Hepatocyte (in vitro differentiated cells): ENCODE data around the gene PCBP3. TPM values are rescaled to one million over a fixed set of nuclear protein-coding genes. Genes with fewer than 3 reads are reported as not detected.

Experiments
- DNase-seq: peaks from one replicate; pipeline ENCODE4 v3.0.0-alpha.2; 2016; ENCODE audit warnings: low spot score
- H2AFZ ChIP-seq: fragments of 200-600 bp; sonication (generic); 2 replicates; pipeline ENCODE4 v1.6.0; 2016; ENCODE audit warnings: antibody characterized with exemption, mild to moderate bottlenecking
- H3K27ac ChIP-seq: fragments of 200-600 bp; sonication (generic); 2 replicates; pipeline ENCODE4 v1.5.1; 2016; ENCODE audit warnings: mild to moderate bottlenecking
- H3K27me3 ChIP-seq: fragments of 200-600 bp; sonication (generic); 2 replicates; pipeline ENCODE4 v1.6.1; 2016
- H3K36me3 ChIP-seq: fragments of 200-600 bp; sonication (generic); replicated peaks from 2 replicates; pipeline ENCODE4 v1.5.1; 2016; ENCODE audit warnings: low read depth; ENCODE audit not compliant: insufficient read depth
- H3K4me1 ChIP-seq: fragments of 200-600 bp; sonication (generic); 2 replicates; pipeline ENCODE4 v1.5.1; 2016; ENCODE audit warnings: mild to moderate bottlenecking, moderate library complexity; ENCODE audit not compliant: insufficient read depth
- H3K4me2 ChIP-seq: fragments of 200-600 bp; sonication (generic); 2 replicates; pipeline ENCODE4 v1.6.0; 2016
- H3K4me3 ChIP-seq: fragments of 200-600 bp; sonication (generic); 2 replicates; pipeline ENCODE4 v1.5.1; 2016; ENCODE audit warnings: mild to moderate bottlenecking
- H3K79me2 ChIP-seq: fragments of 200-600 bp; sonication (generic); 2 replicates; pipeline ENCODE4 v1.6.0; 2017; ENCODE audit warnings: mild to moderate bottlenecking
- H3K9me2 ChIP-seq: fragments of 200-600 bp; sonication (generic); replicated peaks from 2 replicates; pipeline ENCODE4 v1.6.0; 2017; ENCODE audit warnings: mild to moderate bottlenecking; ENCODE audit not compliant: insufficient read depth
- H3K9me3 ChIP-seq: fragments of 200-600 bp; sonication (generic); 2 replicates; pipeline ENCODE4 v1.5.1; 2016; ENCODE audit warnings: low read depth, mild to moderate bottlenecking
- H4K20me1 ChIP-seq: fragments of 200-600 bp; sonication (generic); 2 replicates; pipeline ENCODE4 v1.6.0; 2016; ENCODE audit warnings: mild to moderate bottlenecking; ENCODE audit not compliant: insufficient read depth, poor library complexity, severe bottlenecking
- EZH2 ChIP-seq: fragments of 200-600 bp; sonication (generic); IDR thresholded peaks from 2 replicates; pipeline ENCODE4 v1.6.1; 2016; ENCODE audit warnings: antibody characterized with exemption, mild to moderate bottlenecking, borderline replicate concordance
- EZH2phosphoT487 ChIP-seq: fragments of 200-600 bp; sonication (generic); IDR thresholded peaks from one replicate; pipeline ENCODE4 v1.6.1; 2018; ENCODE audit warnings: antibody characterized with exemption, mild to moderate bottlenecking, low read depth, moderate library complexity; ENCODE audit not compliant: unreplicated experiment, severe bottlenecking
- WGBS: methylation state at CpG from one replicate; pipeline ENCODE4 v1.1.6; 2016; ENCODE audit warnings: low lambda C conversion rate; ENCODE audit errors: missing lambda C conversion rate; 5-methylcytosine and 5-hydroxymethylcytosine counted together
- polyA plus RNA-seq: library from polyadenylated mRNA; unstranded; fragments of >200 nt; fragmentation: Nextera tagmentation; extraction: Ambion mirVana; gene quantifications from 2 replicates; pipeline ENCODE4 v1.2.1, GENCODE V29; 2016
- total RNA-seq: library from RNA; depleted of rRNA; stranded (reverse); fragments of >200 nt; gene quantifications from 2 replicates; pipeline ENCODE4 v1.2.3, GENCODE V29; 2014
- TF ChIP-seq, protein P1 (sequence below): fragments of 200-600 bp; sonication (generic); IDR thresholded peaks from 2 replicates; pipeline ENCODE4 v1.5.1; 2016; ENCODE audit warnings: antibody characterized with exemption, mild to moderate bottlenecking; ENCODE audit not compliant: poor library complexity

Gene PCBP3
- total and polyA plus RNA-seq, 2 experiments from 2014 or later: 3.1 to 8.8 TPM

DNA sequence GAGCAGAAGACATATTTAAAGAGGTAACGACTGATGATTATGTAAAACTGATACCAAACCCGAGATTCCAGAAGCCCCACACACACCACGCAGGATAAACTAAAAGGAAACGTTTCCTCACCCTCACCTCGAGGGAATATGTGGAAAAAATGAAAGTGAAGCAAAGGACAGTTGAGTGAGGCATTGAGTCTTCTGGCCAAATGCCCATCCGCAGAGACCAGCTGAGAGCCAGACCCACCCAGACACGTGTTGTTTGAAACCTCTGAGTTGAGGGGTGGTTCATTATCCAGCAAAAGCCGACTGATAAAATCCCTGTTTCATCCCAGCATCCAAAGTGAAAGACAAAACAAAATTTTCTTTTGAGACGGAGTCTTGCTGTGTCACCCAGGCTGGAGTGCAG, 29.6 kb upstream of the PCBP3 start:
- Histone ChIP-seq H2AFZ (no peak overlapping the region), H3K27ac (no peak overlapping the region), H3K79me2 (no peaks in the 10 kb centered on the region), H3K4me3 (no peak overlapping the region), H3K9me3 (no peaks in the 10 kb centered on the region), H3K36me3 (no peaks in the 10 kb centered on the region), H3K4me1 (peaks cover 11% of the 10 kb centered on the region), H3K4me2 (no peak overlapping the region), H3K9me2 (no peaks in the 10 kb centered on the region), H4K20me1 (no peaks in the 10 kb centered on the region), H3K27me3 (peaks cover 5% of the 10 kb centered on the region)
- TF ChIP-seq EZH2phosphoT487 (no peak), EZH2 (no peak)
- TF ChIP-seq, protein P1, sequence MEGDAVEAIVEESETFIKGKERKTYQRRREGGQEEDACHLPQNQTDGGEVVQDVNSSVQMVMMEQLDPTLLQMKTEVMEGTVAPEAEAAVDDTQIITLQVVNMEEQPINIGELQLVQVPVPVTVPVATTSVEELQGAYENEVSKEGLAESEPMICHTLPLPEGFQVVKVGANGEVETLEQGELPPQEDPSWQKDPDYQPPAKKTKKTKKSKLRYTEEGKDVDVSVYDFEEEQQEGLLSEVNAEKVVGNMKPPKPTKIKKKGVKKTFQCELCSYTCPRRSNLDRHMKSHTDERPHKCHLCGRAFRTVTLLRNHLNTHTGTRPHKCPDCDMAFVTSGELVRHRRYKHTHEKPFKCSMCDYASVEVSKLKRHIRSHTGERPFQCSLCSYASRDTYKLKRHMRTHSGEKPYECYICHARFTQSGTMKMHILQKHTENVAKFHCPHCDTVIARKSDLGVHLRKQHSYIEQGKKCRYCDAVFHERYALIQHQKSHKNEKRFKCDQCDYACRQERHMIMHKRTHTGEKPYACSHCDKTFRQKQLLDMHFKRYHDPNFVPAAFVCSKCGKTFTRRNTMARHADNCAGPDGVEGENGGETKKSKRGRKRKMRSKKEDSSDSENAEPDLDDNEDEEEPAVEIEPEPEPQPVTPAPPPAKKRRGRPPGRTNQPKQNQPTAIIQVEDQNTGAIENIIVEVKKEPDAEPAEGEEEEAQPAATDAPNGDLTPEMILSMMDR: no peak
- no peak for DNase-seq
- WGBS: 79% methylated on average over 9 of the region's 9 CpGs

DNA sequence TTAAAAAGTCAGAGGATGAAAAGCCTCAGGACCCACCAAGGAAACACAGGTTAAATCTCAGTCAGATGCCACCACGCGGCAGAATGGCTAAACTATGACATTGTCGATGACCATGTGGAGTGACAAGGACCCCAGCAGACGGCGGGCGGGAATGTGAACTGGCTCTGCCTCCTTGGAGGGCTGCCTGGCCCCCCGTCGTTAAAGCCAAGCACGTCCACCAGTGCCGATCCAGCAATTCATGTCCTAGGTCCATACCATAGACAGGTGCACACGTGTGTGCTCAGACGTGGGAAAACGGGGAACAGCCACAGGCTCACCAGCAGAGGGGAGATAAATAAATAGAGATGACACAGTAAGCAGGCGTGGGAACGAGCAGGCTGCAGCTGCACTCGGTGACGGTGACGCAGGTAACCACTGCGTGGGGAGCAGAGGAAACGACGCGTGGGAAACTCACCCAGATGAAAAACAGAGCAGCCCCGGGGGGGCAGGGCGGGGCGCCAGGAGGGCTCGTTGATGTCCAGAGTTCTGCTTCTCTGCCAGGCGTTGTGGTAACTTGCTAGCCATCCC, 28.3 kb upstream of the PCBP3 start:
- TF ChIP-seq EZH2phosphoT487: no peak
- TF ChIP-seq, protein P1: no peak
- H3K27ac ChIP-seq: no peak overlapping the region

GRCh38 chr21:45617021-45617921, 26.3 kb upstream of the PCBP3 start:
- WGBS: 68% methylated on average over 19 of the region's 19 CpGs
- H3K36me3 ChIP-seq: no peaks in the 10 kb centered on the region
- peak overlapping the region; percentile 61 for H3K27ac ChIP-seq
- H3K4me2 ChIP-seq: peak overlapping the region; percentile 41
- no peak for TF ChIP-seq EZH2
- TF ChIP-seq, protein P1: no peak
- no peak for TF ChIP-seq EZH2phosphoT487
- no peak for DNase-seq
- no peaks in the 10 kb centered on the region for H3K79me2 ChIP-seq
- no peak overlapping the region for H3K4me3 ChIP-seq
- H3K9me3 ChIP-seq: no peaks in the 10 kb centered on the region
- H3K9me2 ChIP-seq: no peaks in the 10 kb centered on the region
- H3K27me3 ChIP-seq: no peaks in the 10 kb centered on the region
- H3K4me1 ChIP-seq: peaks cover 11% of the 10 kb centered on the region
- H4K20me1 ChIP-seq: no peaks in the 10 kb centered on the region
- no peak overlapping the region for H2AFZ ChIP-seq

More for the DNA sequence above, 28.3 kb upstream of the PCBP3 start:
- no peaks in the 10 kb centered on the region for H3K9me3 ChIP-seq
- no peak overlapping the region for H3K4me3 ChIP-seq
- H3K36me3 ChIP-seq: no peaks in the 10 kb centered on the region
- H3K27me3 ChIP-seq: peaks cover 2% of the 10 kb centered on the region
- H2AFZ ChIP-seq: no peak overlapping the region
- H3K9me2 ChIP-seq: no peaks in the 10 kb centered on the region
- no peaks in the 10 kb centered on the region for H4K20me1 ChIP-seq
- no peak overlapping the region for H3K4me2 ChIP-seq
- DNase-seq: no peak
- no peaks in the 10 kb centered on the region for H3K79me2 ChIP-seq
- 78% methylated on average over 25 of the region's 27 CpGs for WGBS
- peaks cover 11% of the 10 kb centered on the region for H3K4me1 ChIP-seq
